Vagina (tissue), 2 donors: ENCODE results near the gene COA1. TPM values are rescaled to one million over a fixed set of nuclear protein-coding genes. Genes with fewer than 3 reads are reported as not detected.
"Not testable (repeated sequence)": the region's sequence is repeated elsewhere in the genome, so short reads cannot be mapped to it uniquely, and the experiment has no call there.

Experiments
- DNase-seq, 2 donors: peaks; one replicate each; pipeline ENCODE4 v3.0.0-alpha.2; 2017; ENCODE audit errors: extremely low spot score in 2 of 2
- H3K27ac ChIP-seq: fragments of 200-600 bp; sonication (generic); one replicate; pipeline ENCODE4 v1.5.1; 2019
- H3K27me3 ChIP-seq: fragments of 200-600 bp; sonication (generic); one replicate; pipeline ENCODE4 v1.5.1; 2019
- H3K36me3 ChIP-seq, 2 donors: fragments of 200-600 bp; sonication (generic); one replicate each; pipeline ENCODE4 v1.5.1; 2017 to 2019
- H3K4me1 ChIP-seq: fragments of 200-600 bp; sonication (generic); one replicate; pipeline ENCODE4 v1.5.1; 2019
- H3K4me3 ChIP-seq, 2 donors: fragments of 200-600 bp; sonication (generic); 1 replicate in 1 of 2; 2 replicates in 1 of 2; pipeline ENCODE4 v1.5.1; 2016 to 2019
- H3K9me3 ChIP-seq: fragments of 200-600 bp; sonication (generic); one replicate; pipeline ENCODE4 v1.5.1; 2019
- CTCF ChIP-seq, 3 experiments: fragments of 450-650 bp in 2 of 3; fragments of 200-600 bp in 1 of 3; sonication (generic) in 1 of 3; IDR thresholded peaks; one replicate each; pipeline ENCODE4 v1.5.1; 2017 to 2019; ENCODE audit warnings: antibody characterized with exemption in 3 of 3, mild to moderate bottlenecking in 2 of 3, moderate library complexity in 2 of 3
- POLR2A ChIP-seq, 2 donors: fragments of 450-650 bp; IDR thresholded peaks; one replicate each; pipeline ENCODE4 v1.6.1; 2017; ENCODE audit warnings: antibody characterized with exemption in 2 of 2, mild to moderate bottlenecking in 2 of 2, moderate library complexity in 2 of 2
- POLR2AphosphoS5 ChIP-seq, 2 donors: sonication (generic); formaldehyde crosslinking; IDR thresholded peaks; one replicate each; pipeline ENCODE4 v1.9.0; 2017; ENCODE audit warnings: antibody characterized with exemption in 2 of 2, mild to moderate bottlenecking in 2 of 2, low read depth in 1 of 2; ENCODE audit not compliant: insufficient read depth in 1 of 2
- intact Hi-C: fragments of 100-400 bp; cut with DNase I; formaldehyde crosslinking; loops from one replicate; pipeline ENCODE4 v1.15.1; 2023
- total RNA-seq: library from RNA; depleted of rRNA; stranded (reverse); fragments of >200 nt; gene quantifications from one replicate; pipeline ENCODE4 v1.2.3, GENCODE V29; 2016

The COA1 gene
- total RNA-seq, 1 donor from 2014 or later = 47.6 TPM

DNA sequence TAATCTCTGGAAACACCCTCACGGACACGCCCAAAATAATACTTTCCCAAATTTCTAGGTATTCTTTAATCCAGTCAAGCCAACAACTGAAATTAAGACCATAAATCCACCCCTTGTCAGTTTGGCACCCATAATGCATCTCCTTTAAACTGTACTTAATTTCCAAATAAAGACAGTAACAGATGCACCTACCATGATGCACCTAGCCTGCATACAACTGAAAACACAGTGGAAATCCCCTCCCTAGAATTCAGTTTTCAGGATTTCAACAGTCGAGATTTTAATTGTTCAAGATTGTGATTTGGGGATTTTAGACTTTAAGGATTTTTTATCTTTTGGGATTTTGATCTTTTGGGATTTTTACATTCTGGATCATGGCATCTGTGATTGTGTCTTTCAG, 129.3 kb downstream of the COA1 start:
- H3K27me3 ChIP-seq = no peaks in the 10 kb centered on the region
- DNase-seq = no peak
- peaks cover 9% of the 10 kb centered on the region for H3K4me1 ChIP-seq
- no peaks in the 10 kb centered on the region for H3K9me3 ChIP-seq
- TF ChIP-seq POLR2A (IDR thresholded peaks at IDR 0.05) (no peak), CTCF (IDR thresholded peaks at IDR 0.05) (no peak), POLR2AphosphoS5 (IDR thresholded peaks at IDR 0.05; ENCODE audit: insufficient read depth in 1 of 2, low read depth in 1 of 2) (no peak)
- intact Hi-C loops = no loop called here
- peaks cover 0 to 32% of the 10 kb centered on the region in 2 donors for H3K36me3 ChIP-seq
- no peak overlapping the region for H3K4me3 ChIP-seq
- H3K27ac ChIP-seq = no peak overlapping the region

GRCh38 chr7:43596426-43596825, 132.9 kb downstream of the COA1 start:
- H3K27me3 ChIP-seq, H3K9me3 ChIP-seq, H3K27ac ChIP-seq, DNase-seq, H3K4me3 ChIP-seq, intact Hi-C loops: not testable (repeated sequence)
- Histone ChIP-seq H3K36me3 (peaks cover 0 to 32% of the 10 kb centered on the region in 2 donors), H3K4me1 (peaks cover 13% of the 10 kb centered on the region)

DNA sequence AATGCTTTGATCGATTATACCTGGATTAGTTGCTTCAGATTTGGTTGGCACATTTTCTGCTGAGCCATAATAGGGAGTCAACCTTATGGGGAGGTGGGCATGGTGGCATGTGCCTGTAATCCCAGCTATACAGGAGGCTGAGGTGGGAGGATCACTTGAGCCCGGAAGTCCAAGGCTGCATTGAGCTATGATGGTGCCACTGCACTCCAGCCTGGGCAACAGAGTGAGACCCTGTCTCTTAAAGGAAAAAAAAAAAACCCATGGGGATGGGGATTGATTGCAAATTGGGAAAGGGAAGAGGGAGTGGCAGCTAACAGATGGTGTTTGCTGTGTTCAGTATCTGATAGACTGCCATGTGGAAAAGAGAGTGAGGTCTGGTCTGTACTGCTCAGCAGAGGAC, 135.3 kb downstream of the COA1 start:
- Histone ChIP-seq H3K4me1 (peaks cover 18% of the 10 kb centered on the region), H3K4me3 (no peak overlapping the region), H3K27me3 (no peaks in the 10 kb centered on the region), H3K36me3 (peaks cover 0 to 23% of the 10 kb centered on the region in 2 donors), H3K9me3 (no peaks in the 10 kb centered on the region), H3K27ac (no peak overlapping the region)
- intact Hi-C loops = no loop called here
- no peak for TF ChIP-seq POLR2A (IDR thresholded peaks at IDR 0.05)
- no peak for TF ChIP-seq POLR2AphosphoS5 (IDR thresholded peaks at IDR 0.05; ENCODE audit: insufficient read depth in 1 of 2, low read depth in 1 of 2)
- no peak for TF ChIP-seq CTCF (IDR thresholded peaks at IDR 0.05)
- no peak for DNase-seq

- DNase-seq = no peak
- no peaks in the 10 kb centered on the region for H3K27me3 ChIP-seq
- H3K27ac ChIP-seq = no peak overlapping the region
- TF ChIP-seq POLR2AphosphoS5 (IDR thresholded peaks at IDR 0.05; ENCODE audit: insufficient read depth in 1 of 2, low read depth in 1 of 2) (no peak), POLR2A (IDR thresholded peaks at IDR 0.05) (no peak), CTCF (IDR thresholded peaks at IDR 0.05) (no peak)
- peaks cover 0 to 13% of the 10 kb centered on the region in 2 donors for H3K36me3 ChIP-seq
- peaks cover 28% of the 10 kb centered on the region for H3K4me1 ChIP-seq
- no peak overlapping the region for H3K4me3 ChIP-seq
- intact Hi-C loops = no loop called here
- H3K9me3 ChIP-seq = no peaks in the 10 kb centered on the region
Observed at GRCh38 chr7:43593010-43593409, 136.3 kb downstream of the COA1 start.

DNA sequence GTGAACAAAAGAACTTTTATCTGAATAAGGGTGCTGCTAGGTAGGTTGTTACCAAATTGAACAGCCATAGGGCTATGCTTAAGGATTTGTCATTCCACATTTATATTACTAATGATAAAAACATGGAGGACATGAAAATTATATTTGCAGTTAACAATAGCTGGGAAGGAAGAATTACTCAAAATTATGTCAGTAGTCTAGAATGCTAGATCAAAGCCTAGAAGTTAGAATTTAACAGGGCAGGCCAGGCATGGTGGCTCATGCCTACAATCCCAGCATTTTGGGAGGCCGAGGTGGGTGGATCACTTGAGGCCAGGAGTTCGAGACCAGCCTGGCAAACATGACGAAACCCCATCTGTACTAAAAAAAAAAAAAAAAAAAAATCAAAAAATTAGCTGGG, 137.0 kb downstream of the COA1 start:
- H3K4me1 ChIP-seq = peaks cover 29% of the 10 kb centered on the region
- intact Hi-C loops = no loop called here

More for the DNA sequence above, 137.0 kb downstream of the COA1 start:
- H3K4me3 ChIP-seq = no peak overlapping the region
- no peak for DNase-seq
- no peaks in the 10 kb centered on the region for H3K27me3 ChIP-seq
- H3K36me3 ChIP-seq = peaks cover 0 to 8% of the 10 kb centered on the region in 2 donors
- TF ChIP-seq POLR2AphosphoS5 (IDR thresholded peaks at IDR 0.05; ENCODE audit: insufficient read depth in 1 of 2, low read depth in 1 of 2) = no peak
- no peak for TF ChIP-seq POLR2A (IDR thresholded peaks at IDR 0.05)
- no peak for TF ChIP-seq CTCF (IDR thresholded peaks at IDR 0.05)
- no peak overlapping the region for H3K27ac ChIP-seq
- no peaks in the 10 kb centered on the region for H3K9me3 ChIP-seq
